NCI-H146 (cell line): ENCODE results near the gene PXMP2.

Source experiments
- DNase-seq: peaks from one replicate; lab custom pipeline; 2025; lab: John Stamatoyannopoulos, UW

PXMP2 gene

DNA sequence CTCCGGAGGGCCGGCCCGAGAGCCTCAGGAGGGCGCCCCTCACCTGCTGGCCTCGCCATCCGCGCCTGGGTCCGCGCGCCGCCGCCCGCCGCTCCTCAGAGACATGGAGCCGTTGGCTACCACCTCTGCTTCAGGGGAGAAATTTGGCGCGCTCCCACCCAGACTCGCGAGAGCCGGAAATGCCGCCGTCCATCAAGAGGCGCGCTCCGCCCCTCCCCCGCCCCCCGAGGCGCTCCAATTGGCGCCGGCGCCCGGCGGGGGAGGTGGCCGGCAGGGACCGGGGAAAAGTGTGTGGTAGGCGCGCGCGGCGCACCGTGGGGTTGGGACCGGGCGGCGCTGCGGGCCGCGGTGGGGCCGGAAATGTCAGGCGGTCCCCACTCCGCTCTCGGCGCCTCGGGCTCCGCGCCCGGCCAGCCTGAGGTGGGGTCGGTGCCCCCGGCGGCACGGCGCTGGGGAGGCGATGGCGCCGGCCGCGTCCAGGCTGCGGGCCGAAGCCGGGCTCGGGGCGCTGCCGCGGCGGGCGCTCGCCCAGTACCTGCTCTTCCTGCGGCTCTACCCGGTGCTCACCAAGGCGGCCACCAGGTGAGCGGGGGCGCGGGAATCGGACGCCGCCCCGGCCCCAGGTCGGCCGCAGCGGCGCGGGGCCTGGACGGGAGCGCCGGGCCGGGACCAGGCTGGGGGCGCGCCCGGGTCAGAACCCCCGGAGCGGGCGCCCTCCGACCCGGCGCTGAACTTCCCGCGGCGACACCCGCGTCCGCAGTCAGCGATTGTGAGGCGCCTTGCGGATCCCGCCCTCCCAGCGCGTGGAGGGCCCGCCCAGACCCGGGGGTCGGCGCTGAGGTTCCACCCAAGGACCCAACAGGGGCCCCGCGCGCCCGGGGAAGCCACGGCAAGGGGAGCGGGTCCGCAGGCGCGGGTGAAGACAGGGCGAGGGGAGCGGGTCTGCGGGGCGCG lies at the start of gene PXMP2, which contains the start of gene POLE:
Gene PXMP2, plus strand, starts transcription at position 377 of the 954 bp plus-strand sequence. Its CDS starts 84 bp downstream, at position 461.
Gene POLE, minus strand, starts transcription at position 132 of the 954 bp plus-strand sequence. Its CDS starts 27 bp downstream, at position 105.
- peak; percentile 95 for DNase-seq

GRCh38 chr12:132637811-132638210 lies 49.6 kb upstream of the PXMP2 start:
- no peak for DNase-seq

DNA sequence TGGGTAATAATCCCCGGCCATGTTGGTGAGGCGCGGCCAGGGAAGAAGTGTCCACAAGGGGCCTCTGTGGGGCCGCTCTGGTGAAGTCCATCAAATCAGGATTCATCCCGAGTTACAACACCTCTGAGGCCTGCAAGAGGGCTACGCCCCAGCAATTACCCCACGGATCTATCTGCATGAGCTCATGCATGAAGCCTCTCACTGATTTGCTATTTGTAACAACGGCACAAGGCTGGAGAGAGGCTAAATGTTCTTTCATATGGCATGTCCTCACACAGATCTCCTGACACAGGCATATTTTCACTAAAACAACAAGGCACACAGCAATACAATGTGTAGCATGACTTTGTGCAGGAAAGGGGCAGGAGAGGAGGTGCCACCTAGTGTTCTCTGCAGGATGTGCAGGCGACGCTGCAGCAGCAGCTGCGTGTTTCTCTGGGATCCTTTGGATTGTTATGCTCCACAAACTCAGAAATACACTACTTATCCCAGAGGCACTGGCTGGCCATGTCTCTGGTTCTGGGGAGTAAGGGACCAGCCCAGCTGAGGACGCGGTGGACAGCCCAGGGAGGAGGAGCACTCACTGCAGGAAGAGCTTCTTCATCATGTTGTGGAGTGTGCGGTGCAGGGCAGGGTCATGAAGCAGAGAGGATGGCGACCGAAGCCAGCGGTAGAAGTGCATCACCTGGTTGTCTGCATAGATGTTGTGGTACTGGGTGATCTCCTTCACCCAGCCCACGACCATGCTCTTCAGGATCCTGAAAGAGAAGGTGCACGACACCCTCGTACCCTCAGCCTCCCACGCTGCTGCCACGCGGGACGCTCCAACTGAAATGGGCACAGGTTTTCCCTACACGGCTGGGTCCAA lies 48.6 kb upstream of the PXMP2 start:
- no peak for DNase-seq

DNA sequence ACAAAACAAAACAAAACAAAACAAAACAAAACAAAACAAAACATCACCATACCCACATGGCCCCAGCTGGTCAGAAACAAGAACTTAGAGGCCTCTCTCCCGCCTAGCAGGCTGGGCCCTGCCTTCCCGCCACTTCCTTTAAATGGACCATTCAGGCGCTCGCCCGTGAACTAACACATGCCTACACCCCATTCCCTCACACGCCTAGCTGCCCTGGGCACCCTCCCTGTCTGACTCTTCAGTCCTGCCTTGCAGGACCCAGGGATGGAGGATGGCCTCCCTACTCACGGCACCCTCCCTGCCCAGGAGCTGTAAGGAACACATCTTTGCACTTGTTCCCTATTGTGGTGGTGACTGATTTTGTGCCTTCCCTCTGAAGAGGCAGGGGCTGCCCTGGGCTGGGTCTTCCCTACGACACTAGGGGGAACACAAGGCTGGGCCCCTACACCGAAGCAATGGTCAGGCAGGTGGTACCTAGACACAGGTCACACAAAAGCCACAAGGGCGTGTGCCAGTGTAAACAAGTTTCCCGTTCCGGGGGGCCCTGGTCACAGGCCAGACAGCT lies 47.3 kb upstream of the PXMP2 start:
- DNase-seq: no peak

GRCh38 chr12:132640936-132641335 lies 46.5 kb upstream of the PXMP2 start:
- DNase-seq: no peak

GRCh38 chr12:132641811-132642650 lies 45.4 kb upstream of the PXMP2 start:
- no peak for DNase-seq

GRCh38 chr12:132642846-132643835 lies 44.2 kb upstream of the PXMP2 start:
- no peak for DNase-seq

GRCh38 chr12:132646850-132647249 lies 40.5 kb upstream of the PXMP2 start:
- no peak for DNase-seq

DNA sequence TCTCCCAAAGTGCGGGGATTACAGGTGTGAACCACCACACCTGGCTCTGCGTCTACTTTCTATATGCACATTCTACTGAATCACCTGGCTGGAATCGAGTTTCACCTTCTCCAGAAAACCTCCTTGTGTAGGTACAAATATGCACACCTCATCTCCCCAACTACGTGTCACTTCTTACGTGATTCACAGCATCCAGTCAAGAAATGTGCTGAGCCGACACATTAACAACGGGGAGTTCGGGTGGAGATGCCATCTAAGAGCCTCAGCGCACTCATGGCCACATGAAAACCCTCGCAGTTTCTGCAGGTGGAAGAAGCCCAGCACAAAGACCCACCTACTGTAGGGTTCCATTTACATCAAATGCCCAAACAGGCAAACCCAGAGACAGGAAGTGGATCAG lies 39.5 kb upstream of the PXMP2 start:
- no peak for DNase-seq

- no peak for DNase-seq
Measured at GRCh38 chr12:132648616-132649225, 38.7 kb upstream of the PXMP2 start.

DNA sequence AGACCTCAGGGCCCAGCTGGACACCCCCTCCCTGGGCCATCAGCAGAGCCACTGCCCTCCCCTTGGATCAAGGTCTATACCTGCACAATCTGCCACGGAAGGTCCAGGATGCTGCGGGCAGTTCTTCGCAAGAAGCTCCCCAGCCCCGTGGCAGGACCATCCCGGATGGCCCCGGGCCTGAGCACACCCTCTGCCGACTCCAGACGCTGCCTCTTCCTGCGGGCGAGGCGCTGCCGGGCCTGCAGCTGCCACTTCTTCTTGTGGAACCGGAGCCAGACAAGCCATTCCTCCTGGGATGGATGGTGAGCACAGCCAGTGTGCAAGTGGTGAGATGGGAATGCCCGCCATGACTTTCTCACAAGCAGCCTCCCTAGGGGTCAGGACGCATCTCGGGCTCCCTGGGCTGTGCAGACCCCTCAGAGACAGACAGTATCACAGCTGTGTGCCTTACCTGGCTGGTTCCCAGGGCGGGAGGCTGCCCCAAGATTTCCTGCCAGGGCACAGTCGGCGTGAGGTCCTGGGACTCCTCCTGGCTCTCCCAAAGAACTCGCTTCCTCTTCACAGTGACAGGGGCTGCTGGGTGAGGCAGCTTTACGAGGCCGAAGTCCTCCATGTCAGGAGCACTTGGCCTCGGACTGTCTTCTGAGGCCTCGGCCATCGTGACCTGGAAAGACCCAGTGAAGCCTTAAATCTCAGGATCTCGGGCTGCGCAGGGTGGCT lies 38.0 kb upstream of the PXMP2 start:
- DNase-seq: no peak

GRCh38 chr12:132651444-132652100 lies 35.8 kb upstream of the PXMP2 start:
- no peak for DNase-seq

- no peak for DNase-seq
Measured at GRCh38 chr12:132653567-132654290, 33.7 kb upstream of the PXMP2 start.

DNA sequence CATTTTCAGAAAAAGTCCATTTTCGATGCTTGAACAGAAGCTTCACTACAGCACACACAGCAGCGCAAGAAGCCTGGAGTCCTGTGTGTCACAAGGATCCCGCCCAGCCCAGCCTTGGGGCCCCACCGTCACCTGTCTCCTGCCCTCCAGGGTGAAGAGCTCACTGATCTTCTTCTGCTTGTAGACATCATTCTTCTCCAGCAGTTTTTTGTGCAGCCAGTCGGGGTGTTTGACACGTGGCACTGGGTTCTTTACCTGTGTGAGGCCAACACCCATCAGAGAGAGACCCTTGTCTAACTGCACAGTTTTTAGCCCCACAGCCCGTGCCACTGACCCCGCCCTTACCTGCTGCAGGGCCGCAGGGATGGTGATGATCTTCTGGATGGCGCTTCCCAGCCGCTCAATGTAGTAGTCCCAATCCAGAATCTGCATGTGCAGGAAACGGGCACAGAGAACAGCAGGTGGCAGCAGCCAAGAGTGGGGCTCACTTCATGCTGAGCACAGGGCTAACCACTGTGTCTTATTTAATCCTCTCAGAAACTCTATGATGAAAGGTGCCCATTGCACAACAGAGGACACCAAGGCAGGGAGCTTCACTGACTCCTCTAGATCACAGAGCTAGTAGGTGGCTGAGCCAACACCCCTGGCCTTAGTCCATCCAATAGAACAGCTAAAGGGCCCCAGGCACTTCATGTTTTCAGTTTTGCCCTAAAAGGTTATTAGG lies 30.2 kb upstream of the PXMP2 start:
- no peak for DNase-seq

- DNase-seq: no peak
Measured at GRCh38 chr12:132658149-132658894, 29.1 kb upstream of the PXMP2 start.

DNA sequence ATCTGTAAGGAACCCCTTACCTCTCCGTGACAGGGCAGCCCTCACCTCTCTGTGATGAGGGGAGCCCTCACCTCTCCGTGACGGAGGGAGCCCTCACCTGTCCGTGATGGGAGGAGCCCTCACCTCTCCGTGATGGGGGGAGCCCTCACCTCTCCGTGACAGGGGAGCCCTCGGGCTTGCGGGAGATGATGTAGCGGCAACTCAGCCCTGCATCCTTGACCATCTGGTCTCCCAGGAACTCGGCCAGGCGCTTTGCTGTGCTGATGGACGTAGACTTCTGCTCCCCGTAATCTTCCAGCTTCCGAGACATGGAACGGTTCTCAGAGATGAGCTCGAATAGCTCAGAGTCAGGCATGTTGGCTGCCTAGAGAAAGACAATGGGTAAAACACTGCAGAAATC lies 28.2 kb upstream of the PXMP2 start:
- no peak for DNase-seq
